Fibroblast of lung (primary cell): ENCODE results near the gene PTGFRN.

Experiments used
- EZH2 ChIP-seq: IDR thresholded peaks from 2 replicates; pipeline ENCODE4 v1.5.1; 2012; ENCODE audit warnings: low read length, control low read depth, mild to moderate bottlenecking; ENCODE audit errors: missing control alignments
- TF ChIP-seq, protein P1 (sequence below), 2 donors: IDR thresholded peaks in 1 of 2; conservative IDR thresholded peaks in 1 of 2; 1 replicate in 1 of 2; 2 replicates in 1 of 2; pipeline ENCODE4 v1.5.1; 2011 to 2012; ENCODE audit warnings: low read length in 2 of 2, control low read depth in 1 of 2, inconsistent platforms in 1 of 2, low read depth in 1 of 2, mild to moderate bottlenecking in 1 of 2

DNA sequence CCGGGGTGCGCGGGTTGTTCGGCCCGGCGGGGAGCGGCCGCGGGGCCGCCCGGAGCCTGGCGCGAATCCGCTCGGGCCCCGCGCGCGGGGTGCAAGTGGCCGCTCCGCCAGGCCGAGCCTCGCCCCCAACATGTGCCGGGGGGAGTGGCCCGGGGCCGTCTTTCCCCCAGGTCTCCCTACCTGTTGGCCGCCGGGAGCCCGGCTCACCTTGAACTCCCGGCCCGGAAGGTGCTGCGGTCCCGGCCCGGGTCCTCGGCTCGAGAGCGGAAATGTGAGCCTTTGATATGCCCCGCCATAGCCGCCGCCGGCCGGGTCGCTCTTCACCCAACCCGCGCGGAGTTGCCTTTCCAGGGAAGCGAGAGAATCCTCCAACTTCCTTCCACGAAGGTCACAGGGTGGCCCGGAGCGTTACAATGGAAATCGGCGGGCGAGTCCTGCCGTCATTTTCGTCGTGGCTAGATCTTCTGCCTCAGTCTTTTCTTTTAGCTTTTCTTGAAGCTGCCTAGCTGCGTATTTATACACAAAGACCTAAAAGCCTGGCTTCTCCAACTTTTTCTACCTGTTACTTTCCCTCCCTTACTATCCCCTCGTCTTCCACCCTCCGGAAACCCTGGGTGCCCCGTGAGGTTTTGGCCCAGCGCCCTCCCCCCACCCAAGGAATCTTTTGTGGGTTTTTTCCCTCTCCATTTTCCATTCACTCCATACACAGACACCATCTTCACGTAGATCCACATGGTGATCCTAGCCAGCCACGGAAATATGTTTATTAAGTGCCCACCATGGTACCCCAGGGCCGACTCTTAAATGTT lies 867 bp downstream of the PTGFRN start:
- TF ChIP-seq EZH2 = no peak
- TF ChIP-seq, protein P1, sequence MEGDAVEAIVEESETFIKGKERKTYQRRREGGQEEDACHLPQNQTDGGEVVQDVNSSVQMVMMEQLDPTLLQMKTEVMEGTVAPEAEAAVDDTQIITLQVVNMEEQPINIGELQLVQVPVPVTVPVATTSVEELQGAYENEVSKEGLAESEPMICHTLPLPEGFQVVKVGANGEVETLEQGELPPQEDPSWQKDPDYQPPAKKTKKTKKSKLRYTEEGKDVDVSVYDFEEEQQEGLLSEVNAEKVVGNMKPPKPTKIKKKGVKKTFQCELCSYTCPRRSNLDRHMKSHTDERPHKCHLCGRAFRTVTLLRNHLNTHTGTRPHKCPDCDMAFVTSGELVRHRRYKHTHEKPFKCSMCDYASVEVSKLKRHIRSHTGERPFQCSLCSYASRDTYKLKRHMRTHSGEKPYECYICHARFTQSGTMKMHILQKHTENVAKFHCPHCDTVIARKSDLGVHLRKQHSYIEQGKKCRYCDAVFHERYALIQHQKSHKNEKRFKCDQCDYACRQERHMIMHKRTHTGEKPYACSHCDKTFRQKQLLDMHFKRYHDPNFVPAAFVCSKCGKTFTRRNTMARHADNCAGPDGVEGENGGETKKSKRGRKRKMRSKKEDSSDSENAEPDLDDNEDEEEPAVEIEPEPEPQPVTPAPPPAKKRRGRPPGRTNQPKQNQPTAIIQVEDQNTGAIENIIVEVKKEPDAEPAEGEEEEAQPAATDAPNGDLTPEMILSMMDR (conservative IDR thresholded peaks at IDR 0.05 in 1 of 2, IDR thresholded peaks at IDR 0.05 in 1 of 2; ENCODE audit: low read depth in 1 of 2, low read length in 2 of 2) = no peak
